Activated CD8-positive, alpha-beta memory T cell treated with anti-CD3 and anti-CD28 coated beads for 1 hour (primary cell): Measurements from ENCODE around the gene DLGAP4.

Experiments
- DNase-seq, 2 donors: peaks; one replicate each; pipeline ENCODE4 v3.0.0-alpha.2; 2020; ENCODE audit warnings: low read depth in 1 of 2; ENCODE audit errors: extremely low read depth in 1 of 2

The DLGAP4 gene

GRCh38 chr20:36446557-36446956, 140.4 kb downstream of the DLGAP4 start:
- DNase-seq: no peak

- DNase-seq: no peak
Observed at GRCh38 chr20:36447101-36447500, 141.0 kb downstream of the DLGAP4 start.

- DNase-seq: no peak
Observed at GRCh38 chr20:36449663-36450062, 143.5 kb downstream of the DLGAP4 start.

- DNase-seq: no peak
Observed at GRCh38 chr20:36454332-36454697, 148.2 kb downstream of the DLGAP4 start.

- no peak for DNase-seq
Observed at GRCh38 chr20:36454698-36455427, 148.7 kb downstream of the DLGAP4 start.

- no peak for DNase-seq
Observed at GRCh38 chr20:36455972-36456625, 150.0 kb downstream of the DLGAP4 start.

- DNase-seq: peak; percentile 63 to 88
Observed at GRCh38 chr20:36460648-36461599, 154.8 kb downstream of the DLGAP4 start.

GRCh38 chr20:36461600-36462439, 155.7 kb downstream of the DLGAP4 start:
- peak in 1 of 2 donors; percentile 27 for DNase-seq

- DNase-seq: no peak
Observed at GRCh38 chr20:36462440-36463211, 156.5 kb downstream of the DLGAP4 start.

- DNase-seq: no peak
Observed at GRCh38 chr20:36463212-36464061, 157.3 kb downstream of the DLGAP4 start.

- no peak for DNase-seq
Observed at GRCh38 chr20:36465109-36466080, 159.3 kb downstream of the DLGAP4 start.

GRCh38 chr20:36466089-36466488, 159.9 kb downstream of the DLGAP4 start:
- no peak for DNase-seq

- peak in 1 of 2 donors; percentile 29 for DNase-seq
Observed at GRCh38 chr20:36467076-36467999, 161.2 kb downstream of the DLGAP4 start.

- DNase-seq: no peak
Observed at GRCh38 chr20:36468149-36469000, 162.2 kb downstream of the DLGAP4 start.

GRCh38 chr20:36469973-36470372, 163.8 kb downstream of the DLGAP4 start:
- no peak for DNase-seq
